A673 (cell line): Measurements from ENCODE around the gene RERE.
"Not testable (repeated sequence)": the region's sequence is repeated elsewhere in the genome, so short reads cannot be mapped to it uniquely, and the experiment has no call there.

Experiments
- CTCF ChIP-seq: fragments of 300-800, 200-600 bp; sonication (generic); conservative IDR thresholded peaks from 2 replicates; pipeline ENCODE4 v1.5.1; 2017; ENCODE audit warnings: low read depth, mild to moderate bottlenecking, antibody characterized with exemption, low read length, moderate library complexity, mixed read lengths
- EZH2 ChIP-seq: fragments of 200-600 bp; sonication (generic); IDR thresholded peaks from 2 replicates; pipeline ENCODE4 v1.6.1; 2017; ENCODE audit warnings: borderline replicate concordance, low read depth, mild to moderate bottlenecking, mixed read lengths, antibody characterized with exemption, low read length; ENCODE audit not compliant: poor library complexity, severe bottlenecking

DNA sequence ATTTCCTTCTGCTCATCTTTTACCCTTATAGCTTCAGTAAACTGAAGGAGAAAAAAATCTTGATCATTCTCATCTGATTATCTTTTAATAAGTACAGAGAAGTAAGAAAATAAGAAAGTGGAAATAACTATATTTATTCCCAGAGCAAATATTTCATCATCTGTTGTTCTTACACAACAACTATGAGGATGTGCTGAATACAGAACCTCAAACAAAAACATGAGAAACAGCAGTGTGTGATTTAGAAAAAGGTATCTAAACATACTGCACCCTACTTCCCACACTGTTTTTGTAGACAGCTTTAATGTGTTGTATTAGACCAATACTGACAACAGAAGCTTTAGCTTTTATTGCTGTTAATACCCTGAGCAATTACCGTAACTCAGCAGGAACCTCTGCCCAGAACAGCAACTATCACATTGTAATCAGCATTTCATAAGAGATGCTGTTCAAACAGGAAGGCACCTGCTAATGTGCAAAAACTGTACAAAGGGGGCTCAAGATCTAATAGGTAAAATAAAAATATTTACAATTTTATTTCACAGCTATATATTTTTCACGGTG, 195.6 kb downstream of the RERE start:
- TF ChIP-seq CTCF, EZH2: not testable (repeated sequence)
